ENCODE data around the gene VPS13D.

GRCh38 chr1:12342401-12343003, 112.7 kb downstream of the VPS13D start:
- TF ChIP-seq CTCF (IDR thresholded peaks at IDR 0.05; ENCODE audit: low read length) = no peak
- no peak for TF ChIP-seq EZH2 (optimal IDR thresholded peaks at IDR 0.05; ENCODE audit: low read depth, low read length)
- TF ChIP-seq EZH2phosphoT487 (IDR thresholded peaks at IDR 0.05; ENCODE audit: low read length) = no peak
